ENCODE results near the gene ZNF607. TPM values are rescaled to one million over a fixed set of nuclear protein-coding genes. Genes with fewer than 3 reads are reported as not detected.
"Not testable (repeated sequence)": the region's sequence is repeated elsewhere in the genome, so short reads cannot be mapped to it uniquely, and the experiment has no call there.

ZNF607 gene
- total RNA-seq, result 1.6 and 4.3 TPM in 2 replicates

DNA sequence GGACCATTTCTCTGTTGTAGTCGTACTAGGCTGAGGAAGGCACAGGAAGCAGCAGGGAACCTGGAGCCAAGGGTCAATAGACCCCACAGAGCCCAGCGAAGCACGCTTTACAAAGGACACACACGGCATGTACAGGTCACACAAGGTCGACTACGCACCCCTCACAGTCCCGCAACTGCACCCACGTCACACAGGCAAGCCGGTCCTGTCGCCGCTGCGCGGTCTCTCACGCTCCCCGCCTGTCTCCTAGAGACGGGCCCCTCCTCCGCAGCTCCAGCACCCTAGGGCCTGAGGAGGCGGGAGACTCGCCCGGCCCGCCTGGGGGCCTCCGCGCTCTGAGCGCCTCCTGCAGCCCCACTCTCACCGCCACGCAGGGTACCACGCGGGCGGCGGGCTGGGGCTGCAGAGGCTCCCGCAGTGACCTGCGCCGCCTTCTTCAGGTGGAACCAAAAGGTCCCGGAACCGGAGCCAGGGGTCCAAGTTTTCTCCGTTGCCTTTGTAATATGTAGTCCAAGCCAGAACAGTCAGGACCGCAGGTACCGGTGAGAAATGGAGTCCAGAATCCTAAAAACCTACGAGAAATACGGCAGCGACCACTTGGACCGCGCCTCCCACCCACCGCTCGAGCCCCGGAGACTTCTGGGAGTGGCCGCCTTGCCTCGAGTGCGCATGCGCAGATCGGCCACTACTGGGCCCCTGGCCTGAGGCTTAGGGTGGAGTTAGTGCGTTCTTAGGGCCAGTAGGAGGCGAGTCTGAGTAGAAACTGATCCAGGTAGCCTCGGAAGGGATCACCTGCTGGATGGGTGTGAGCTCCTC, at the start of gene ZNF607:
Gene ZNF607, minus strand, starts transcription at position 651 of the 816 bp plus-strand sequence. CDS start 8,143 bp downstream, outside the sequence.
- TF ChIP-seq, protein P1, sequence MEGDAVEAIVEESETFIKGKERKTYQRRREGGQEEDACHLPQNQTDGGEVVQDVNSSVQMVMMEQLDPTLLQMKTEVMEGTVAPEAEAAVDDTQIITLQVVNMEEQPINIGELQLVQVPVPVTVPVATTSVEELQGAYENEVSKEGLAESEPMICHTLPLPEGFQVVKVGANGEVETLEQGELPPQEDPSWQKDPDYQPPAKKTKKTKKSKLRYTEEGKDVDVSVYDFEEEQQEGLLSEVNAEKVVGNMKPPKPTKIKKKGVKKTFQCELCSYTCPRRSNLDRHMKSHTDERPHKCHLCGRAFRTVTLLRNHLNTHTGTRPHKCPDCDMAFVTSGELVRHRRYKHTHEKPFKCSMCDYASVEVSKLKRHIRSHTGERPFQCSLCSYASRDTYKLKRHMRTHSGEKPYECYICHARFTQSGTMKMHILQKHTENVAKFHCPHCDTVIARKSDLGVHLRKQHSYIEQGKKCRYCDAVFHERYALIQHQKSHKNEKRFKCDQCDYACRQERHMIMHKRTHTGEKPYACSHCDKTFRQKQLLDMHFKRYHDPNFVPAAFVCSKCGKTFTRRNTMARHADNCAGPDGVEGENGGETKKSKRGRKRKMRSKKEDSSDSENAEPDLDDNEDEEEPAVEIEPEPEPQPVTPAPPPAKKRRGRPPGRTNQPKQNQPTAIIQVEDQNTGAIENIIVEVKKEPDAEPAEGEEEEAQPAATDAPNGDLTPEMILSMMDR (IDR thresholded peaks at IDR 0.05; ENCODE audit: insufficient read depth, low read depth, low read length), result peak; percentile 72
- H3K4me3 ChIP-seq (ENCODE audit: low read depth, low read length), result peak within 1 kb of the TSS; percentile 97
- DNase-seq (ENCODE audit: low read depth), result peak; percentile 89

DNA sequence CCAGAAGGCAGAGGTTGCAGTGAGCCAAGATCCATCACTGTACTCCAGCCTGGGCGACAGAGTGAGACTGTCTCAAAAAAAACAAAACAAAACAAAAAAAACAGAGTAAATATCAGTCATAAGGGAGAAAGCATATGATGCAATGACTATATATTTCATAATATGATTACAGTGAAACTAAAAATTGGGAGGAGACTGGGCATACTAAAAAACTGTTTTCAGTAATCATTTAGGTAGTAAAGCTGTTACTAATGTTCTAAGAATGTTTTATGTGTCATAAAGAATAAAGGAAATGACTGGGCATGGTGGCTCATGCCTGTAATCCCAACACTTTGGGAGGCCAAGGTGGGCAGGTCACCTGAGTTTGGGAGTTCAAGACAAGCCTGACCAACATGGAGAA, 43.9 kb upstream of the ZNF607 start:
- TF ChIP-seq, protein P1 (IDR thresholded peaks at IDR 0.05; ENCODE audit: insufficient read depth, low read depth, low read length), result no peak
- no peak overlapping the region for H3K4me3 ChIP-seq (ENCODE audit: low read depth, low read length)
- DNase-seq (ENCODE audit: low read depth), result peak; percentile 47

DNA sequence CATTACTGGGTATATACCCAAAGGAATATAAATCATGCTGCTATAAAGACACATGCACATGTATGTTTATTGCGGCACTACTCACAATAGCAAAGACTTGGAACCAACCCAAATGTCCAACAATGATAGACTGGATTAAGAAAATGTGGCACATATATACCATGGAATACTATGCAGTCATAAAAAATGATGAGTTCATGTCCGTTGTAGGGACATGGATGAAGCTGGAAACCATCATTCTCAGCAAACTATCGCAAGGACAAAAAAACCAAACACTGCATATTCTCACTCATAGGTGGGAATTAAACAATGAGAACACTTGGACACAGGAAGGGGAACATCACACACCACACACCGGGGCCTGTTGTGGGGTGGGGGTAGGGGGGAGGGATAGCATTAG, 38.1 kb upstream of the ZNF607 start:
- DNase-seq (ENCODE audit: low read depth); H3K4me3 ChIP-seq (ENCODE audit: low read depth, low read length): not testable (repeated sequence)

DNA sequence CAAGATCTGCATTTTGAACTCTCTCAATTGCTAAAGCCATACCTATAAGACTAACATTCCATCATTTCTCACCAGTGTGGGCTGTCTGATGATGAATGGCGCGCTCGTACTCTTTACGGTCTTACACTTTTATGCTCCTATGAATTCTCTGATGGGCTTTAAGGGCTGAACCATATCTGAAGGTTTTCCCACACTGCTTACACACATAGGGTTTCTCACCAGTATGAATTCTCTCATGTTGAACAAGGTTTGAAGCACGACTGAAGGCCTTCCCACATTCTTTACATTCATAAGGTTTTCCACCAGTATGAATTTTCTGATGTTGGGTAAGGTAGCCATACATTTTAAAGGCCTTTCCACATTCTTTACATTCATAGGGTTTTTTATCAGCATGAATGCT, 18.8 kb upstream of the ZNF607 start:
- DNase-seq (ENCODE audit: low read depth), result no peak
- H3K4me3 ChIP-seq (ENCODE audit: low read depth, low read length), result no peak overlapping the region
- TF ChIP-seq, protein P1 (IDR thresholded peaks at IDR 0.05; ENCODE audit: insufficient read depth, low read depth, low read length), result no peak

DNA sequence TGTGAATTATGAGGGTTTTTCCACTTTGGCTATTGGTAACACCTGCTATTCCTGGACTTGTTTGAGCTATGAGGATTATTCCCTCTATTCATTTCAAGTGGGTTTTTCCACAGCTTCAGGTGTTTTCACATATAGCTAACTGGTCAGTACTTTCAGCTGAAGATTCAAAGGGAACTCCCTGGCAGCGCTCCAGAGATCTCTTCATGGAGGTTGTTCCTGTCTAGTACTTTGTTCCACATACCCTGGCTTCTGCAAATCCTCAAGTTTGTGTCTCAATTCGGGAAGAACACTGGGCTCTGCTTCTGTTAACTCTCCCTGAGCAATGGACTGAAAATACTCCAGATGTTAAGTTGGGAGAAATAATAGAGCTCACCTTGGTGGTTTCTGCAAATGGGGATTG, 5.6 kb upstream of the ZNF607 start:
- TF ChIP-seq, protein P1 (IDR thresholded peaks at IDR 0.05; ENCODE audit: insufficient read depth, low read depth, low read length), result no peak
- H3K4me3 ChIP-seq (ENCODE audit: low read depth, low read length), result no peak overlapping the region
- no peak for DNase-seq (ENCODE audit: low read depth)

DNA sequence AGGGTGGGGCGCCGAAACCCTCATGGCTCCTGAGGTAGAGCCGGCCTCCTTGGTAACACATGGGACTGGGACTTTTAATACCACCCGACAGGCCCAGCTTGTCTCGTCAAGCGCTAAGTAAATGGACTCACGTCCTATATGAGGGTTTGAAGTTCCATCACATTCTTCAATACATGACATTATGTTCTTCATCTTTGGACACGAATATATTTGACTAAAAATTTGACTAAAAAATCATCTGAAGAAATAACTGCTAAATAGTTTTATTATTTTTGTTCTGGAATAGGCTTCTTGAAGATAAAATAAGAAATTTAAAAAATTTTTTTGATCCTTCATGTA, 335 bp upstream of the ZNF607 start:
- no peak for DNase-seq (ENCODE audit: low read depth)
- TF ChIP-seq, protein P1 (IDR thresholded peaks at IDR 0.05; ENCODE audit: insufficient read depth, low read depth, low read length), result no peak
- peak overlapping the region; percentile 97 for H3K4me3 ChIP-seq (ENCODE audit: low read depth, low read length)

DNA sequence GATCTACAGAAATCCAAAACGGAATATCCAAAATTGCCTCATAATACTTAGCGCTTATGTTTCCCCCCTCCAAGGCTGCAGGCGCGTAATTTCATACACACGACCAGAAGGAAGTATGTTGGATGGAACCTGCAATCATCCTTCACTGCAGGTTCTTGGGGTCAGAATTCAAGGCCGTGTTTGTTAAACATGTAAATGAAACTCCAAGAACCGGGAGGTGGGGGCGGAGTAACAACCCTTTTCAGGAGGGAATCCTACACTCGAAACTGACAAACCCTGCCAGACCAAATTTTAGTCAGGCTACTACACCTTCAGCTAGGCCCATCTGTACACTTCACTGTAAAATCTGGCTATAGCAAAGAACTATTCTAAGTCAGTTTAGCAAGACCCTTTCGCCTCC, 1.3 kb downstream of the ZNF607 start:
- H3K4me3 ChIP-seq (ENCODE audit: low read depth, low read length), result peak overlapping the region; percentile 97
- no peak for DNase-seq (ENCODE audit: low read depth)
- TF ChIP-seq, protein P1 (IDR thresholded peaks at IDR 0.05; ENCODE audit: insufficient read depth, low read depth, low read length), result no peak
